ENCODE data around the gene DENND1A.

The DENND1A gene

GRCh38 chr9:123550797-123551196 is 379.1 kb downstream of the DENND1A start:
- in situ Hi-C loops (cut with MboI; ENCODE audit: low sequenced_read_pairs): no loop called here

DNA sequence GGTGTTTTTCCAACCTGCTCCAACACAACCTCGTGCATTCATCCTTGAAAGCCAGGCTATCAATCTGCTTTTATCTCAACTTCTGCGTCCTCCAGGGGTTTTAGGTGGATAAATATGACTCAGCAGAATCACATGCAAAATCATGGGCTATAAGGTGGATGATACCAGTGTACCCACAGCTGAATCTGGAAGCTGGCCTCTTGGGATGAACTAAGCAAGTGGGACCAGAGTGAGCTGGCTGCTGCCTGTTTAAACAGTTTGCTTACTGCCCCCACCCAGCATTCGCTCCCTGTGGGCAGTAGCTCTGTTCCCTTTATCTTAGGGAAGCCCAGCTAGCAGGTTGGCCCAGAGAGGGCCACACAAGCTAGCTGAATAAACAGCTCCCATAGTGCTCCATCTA is 379.9 kb downstream of the DENND1A start:
- in situ Hi-C loops (cut with MboI; ENCODE audit: low sequenced_read_pairs): no loop called here

DNA sequence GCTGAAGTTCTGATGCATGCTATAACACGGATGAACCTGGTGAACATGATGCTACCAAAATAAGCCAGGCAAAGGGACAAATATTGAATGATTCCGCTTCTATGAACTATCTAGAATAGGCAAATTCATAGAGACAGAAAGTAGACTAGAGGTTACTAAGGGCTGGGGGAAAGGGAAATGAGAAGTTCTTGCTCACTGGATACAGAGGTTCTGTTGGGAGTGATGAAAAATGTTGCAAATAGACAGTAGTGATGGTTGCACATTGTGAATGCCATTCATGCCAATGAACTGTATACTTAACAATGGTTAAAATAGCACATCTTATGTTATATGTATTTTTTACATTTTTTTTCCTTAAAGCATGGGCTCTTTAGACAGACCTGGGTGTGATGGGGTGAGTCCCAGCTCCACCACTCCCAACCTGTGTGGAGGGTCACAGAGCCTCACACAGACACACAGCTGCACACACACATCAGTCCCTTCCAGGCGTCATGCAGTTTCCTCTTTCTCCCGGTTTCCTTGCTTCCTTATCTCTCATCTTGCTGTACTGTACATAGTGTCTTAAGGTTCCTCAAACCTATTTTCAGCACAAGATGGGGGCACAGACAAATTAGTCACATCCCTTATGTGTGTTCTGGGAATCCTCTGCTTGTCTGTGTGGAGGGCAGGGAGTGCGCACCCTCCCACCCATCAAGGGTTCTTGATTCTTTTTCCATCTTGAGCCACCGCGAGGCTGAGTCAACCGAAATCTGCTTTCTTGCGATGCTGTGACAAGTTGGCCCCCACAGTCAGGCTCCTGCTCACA is 381.0 kb downstream of the DENND1A start:
- in situ Hi-C loops (cut with MboI; ENCODE audit: low sequenced_read_pairs): no loop called here

DNA sequence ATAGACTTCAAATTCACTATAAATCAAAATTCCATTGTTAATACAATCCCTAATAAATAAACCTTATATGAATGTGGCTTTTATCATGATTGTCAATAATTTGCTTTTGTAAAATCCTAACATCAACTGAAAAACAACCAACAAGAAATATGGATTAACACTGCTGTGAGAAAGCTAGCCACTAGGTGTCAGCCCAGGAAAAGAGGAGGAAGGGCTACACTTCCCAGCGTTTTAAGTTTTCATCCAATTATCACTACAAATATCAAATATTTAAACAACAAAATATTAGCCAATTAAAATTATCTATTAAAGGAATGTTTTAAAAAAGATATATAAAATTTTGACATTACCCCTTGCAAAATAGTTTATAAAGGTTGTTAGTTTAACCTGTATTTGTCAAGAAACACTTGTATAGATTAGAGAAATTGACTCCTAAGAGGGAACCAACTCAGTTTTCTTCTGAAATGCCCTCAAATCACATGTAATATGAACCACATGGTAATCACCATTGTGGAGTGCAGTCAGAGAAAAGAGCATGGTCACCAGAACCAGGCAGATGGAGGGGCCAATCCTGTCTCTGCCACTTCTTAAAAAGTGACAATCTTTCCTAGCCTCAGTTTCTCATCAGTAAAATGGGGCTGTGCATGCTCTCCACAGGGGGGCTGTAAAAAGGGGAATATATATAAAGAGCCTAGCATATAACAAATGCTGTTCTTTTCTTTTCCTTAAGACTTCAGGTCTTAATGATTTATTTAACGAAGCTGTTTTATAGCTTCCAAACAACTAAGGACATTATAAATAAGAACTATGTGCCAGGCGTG is 385.7 kb downstream of the DENND1A start:
- in situ Hi-C loops (cut with MboI; ENCODE audit: low sequenced_read_pairs): no loop called here

- in situ Hi-C loops (cut with MboI; ENCODE audit: low sequenced_read_pairs): no loop called here
Observed at GRCh38 chr9:123543492-123543891, 386.4 kb downstream of the DENND1A start.

DNA sequence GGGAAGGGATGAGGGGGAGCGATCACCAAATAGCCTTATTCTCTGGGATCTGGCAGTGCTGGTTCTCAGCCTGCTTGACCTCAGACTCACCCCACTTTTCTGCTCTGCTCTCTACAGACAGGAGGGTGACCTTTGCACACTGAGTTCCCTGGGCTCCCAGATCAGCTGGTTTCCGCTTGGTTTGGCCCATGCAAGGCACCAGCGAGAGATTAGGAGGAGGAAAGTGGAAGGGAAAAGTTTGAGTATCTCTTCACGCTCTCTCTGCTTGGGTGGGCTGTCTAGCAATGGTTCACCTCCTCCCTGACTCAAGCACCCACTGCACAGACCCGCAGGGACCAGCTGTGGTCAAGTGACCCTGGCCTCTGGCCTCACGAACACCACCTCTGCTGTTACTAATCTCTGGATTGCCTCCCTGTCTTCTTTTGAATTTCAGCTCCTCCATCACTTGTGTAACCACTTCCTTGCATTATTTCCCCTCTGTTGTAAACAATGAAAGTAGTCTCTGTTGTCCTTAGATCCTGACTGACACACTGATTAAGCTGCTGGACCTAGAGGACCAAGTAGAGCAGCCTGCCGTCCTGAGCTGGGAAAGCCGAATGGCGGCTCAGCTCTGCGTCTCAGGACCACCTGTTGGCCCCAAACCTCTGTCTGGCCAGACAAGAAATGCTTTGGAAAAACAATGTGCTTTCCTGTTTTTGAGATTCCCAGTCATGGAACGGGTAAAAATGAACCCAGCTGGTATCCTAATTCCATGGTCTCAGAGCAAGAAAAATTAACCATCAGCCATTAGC is 387.3 kb downstream of the DENND1A start:
- in situ Hi-C loops (cut with MboI; ENCODE audit: low sequenced_read_pairs): no loop called here

DNA sequence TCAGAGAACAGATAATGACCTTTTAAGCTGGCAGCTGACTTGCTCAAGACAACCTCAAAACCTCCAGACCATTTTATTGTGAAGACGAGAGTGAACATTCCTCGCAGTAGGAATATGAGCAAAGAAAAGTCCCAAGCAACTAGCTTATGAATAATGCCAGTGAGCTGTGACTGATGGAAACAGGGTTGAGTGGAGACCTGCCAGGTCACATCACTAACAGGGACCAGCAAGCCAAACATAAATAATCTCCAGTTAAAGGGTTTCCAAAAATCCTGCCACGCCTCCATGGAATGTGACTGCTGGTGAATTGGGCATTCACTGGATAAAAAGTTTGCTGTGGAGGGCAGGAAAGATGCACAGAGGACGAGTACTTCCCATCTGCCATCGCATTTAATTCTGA is 388.5 kb downstream of the DENND1A start:
- in situ Hi-C loops (cut with MboI; ENCODE audit: low sequenced_read_pairs): no loop called here

DNA sequence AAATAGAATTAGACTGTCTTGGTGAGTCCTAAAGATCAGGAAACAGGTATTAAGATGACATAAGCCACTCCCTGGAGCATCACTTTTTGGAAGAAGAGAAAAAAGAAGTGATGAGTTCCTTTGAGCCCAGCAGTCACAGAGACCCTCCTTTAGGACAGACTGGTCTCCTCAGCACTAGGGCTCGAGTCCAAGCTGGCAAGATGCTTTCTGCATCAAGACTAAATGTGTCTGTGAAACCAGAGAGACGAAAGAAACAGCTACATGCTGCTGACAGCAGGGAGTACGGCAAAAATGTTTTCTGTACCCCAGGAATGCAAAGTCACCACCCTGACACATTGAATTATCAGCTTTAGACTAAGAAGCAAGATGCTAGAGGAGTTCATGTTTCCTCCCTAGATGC is 389.5 kb downstream of the DENND1A start:
- in situ Hi-C loops (cut with MboI; ENCODE audit: low sequenced_read_pairs): no loop called here

DNA sequence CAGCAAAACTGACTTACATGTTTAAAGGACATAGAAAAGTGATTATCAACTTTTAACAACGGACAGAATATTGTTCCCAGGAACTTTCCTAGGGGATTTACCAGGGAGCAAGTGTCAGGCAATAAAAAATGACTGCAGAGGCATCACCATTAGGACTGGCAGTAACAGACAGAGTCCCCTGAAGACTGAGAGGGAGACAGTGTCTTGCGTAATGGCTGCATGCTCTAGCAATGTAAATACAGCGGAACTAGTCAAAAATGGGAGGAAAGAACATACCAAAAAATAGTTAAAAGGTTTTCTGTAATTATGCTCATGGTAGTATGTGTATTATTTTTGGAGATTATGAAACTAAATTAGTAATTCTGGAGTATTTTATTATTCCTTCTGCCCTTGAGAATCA is 392.1 kb downstream of the DENND1A start:
- in situ Hi-C loops (cut with MboI; ENCODE audit: low sequenced_read_pairs): no loop called here

DNA sequence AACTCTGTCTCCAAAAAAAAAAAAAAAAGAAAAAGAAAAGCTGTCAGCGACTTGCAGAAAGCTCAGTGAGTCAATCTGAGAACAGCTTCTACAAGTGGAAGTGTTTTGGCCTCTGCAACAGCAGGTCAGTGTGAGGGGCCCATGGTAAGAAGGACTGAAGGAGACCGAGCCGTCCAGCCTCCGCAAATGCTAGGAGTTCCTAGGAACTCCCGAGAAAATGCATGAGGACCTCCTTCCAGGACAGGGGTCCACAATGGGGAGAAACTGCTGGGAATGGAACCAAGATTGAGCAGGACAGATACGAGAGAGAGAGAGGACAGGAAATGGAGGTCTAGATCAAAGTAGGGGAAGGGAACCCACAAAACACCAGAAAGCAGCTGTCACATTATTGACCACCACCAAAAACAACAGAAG is 393.5 kb downstream of the DENND1A start:
- in situ Hi-C loops (cut with MboI; ENCODE audit: low sequenced_read_pairs): no loop called here

GRCh38 chr9:123534336-123534735 is 395.6 kb downstream of the DENND1A start:
- in situ Hi-C loops (cut with MboI; ENCODE audit: low sequenced_read_pairs): no loop called here

DNA sequence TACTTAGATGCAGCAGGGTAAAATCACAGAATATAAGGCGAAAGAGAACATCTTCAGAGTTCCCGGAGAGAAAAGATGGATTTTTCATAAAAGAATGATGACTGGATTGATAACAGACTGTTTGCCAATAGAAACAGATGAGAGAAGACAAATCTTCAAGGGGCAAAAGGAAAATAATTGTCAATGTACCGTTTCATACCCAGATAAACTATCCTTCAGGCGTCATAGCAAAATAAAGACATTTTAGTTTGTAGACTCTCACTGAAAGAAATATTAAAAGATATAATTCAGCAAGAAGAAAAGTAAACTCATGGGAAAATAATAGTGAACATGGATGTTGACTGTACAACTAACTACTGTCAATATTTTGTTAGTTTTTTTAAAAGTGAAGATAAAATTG is 399.7 kb downstream of the DENND1A start:
- in situ Hi-C loops (cut with MboI; ENCODE audit: low sequenced_read_pairs): no loop called here

DNA sequence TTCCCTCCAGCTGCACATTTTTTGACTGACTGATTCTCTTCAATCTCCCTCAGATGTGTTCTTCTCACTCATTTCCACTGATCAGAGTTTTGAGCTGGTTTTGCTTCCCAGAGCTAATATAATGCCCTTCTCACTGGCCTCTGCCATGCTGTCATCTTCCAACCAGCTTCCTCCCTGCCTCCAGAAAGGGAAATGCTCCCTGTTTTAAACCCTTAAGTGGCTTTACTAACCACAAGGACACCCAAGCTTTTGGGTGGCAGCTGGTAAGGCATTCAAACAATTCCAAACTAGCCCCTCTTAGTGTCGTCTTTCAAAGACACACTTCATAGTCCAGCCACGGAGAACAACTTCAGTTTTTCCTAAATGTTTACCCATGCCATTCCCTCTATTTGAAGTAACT is 401.4 kb downstream of the DENND1A start:
- in situ Hi-C loops (cut with MboI; ENCODE audit: low sequenced_read_pairs): no loop called here

DNA sequence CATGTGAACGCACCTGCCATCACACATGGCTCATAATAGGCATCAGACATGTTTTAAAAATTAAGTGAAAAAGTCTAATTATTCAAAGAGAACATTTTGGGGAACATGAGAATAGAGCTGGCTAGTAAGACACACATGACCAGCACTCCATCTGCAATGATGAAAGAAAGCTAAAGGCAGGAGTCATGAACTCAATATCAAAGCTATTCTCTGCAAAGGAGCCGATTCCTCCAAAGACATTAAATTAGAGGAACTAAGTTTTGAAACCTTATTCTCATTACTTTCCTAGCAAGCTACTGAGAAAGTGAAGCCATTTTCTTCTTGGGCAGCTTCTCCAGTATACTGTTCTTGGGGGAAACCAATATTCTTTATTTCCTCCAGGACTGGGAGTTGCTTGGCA is 401.9 kb downstream of the DENND1A start:
- in situ Hi-C loops (cut with MboI; ENCODE audit: low sequenced_read_pairs): no loop called here

- in situ Hi-C loops (cut with MboI; ENCODE audit: low sequenced_read_pairs): no loop called here
Observed at GRCh38 chr9:123525957-123526356, 404.0 kb downstream of the DENND1A start.

GRCh38 chr9:123525424-123525823 is 404.5 kb downstream of the DENND1A start:
- in situ Hi-C loops (cut with MboI; ENCODE audit: low sequenced_read_pairs): no loop called here

DNA sequence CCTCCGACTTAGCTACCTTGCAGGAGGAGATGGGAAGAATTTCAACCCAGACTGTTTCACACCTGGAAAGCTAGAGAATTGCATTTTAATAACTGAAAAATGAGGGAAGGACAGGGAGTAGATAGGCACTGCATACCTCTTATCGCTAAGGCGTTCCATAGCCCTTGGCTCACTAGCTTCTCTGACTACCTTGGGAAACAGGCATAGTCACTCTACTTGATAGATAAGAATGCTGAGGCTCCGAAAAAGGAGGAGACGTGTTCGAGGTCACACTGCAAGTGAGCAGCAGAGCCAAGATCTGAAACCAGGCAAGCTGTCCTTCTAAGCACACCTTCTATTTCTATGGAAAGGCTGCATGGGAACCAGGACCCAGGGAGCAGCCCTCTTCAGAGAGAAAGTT is 405.1 kb downstream of the DENND1A start:
- in situ Hi-C loops (cut with MboI; ENCODE audit: low sequenced_read_pairs): no loop called here

DNA sequence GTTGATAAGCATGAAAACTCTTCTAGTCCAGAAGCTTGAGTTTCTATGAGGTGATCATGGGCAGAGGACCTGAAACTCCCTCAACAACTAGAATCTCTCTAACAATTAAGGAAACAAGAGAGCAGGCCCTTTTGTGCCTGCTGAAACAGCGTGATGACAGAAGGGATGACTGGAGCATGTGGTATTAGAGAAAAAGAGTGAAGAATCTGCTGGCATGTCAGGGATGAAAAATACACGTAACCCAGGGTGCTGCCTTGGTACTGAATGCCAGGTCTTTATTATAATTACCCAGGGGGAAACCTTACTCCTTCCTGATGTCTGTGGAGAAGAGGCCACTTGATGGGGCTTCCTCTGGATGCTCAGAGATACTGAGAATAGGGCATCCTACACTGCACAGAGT is 406.1 kb downstream of the DENND1A start:
- in situ Hi-C loops (cut with MboI; ENCODE audit: low sequenced_read_pairs): no loop called here

- in situ Hi-C loops (cut with MboI; ENCODE audit: low sequenced_read_pairs): no loop called here
Observed at GRCh38 chr9:123523001-123523400, 406.9 kb downstream of the DENND1A start.

DNA sequence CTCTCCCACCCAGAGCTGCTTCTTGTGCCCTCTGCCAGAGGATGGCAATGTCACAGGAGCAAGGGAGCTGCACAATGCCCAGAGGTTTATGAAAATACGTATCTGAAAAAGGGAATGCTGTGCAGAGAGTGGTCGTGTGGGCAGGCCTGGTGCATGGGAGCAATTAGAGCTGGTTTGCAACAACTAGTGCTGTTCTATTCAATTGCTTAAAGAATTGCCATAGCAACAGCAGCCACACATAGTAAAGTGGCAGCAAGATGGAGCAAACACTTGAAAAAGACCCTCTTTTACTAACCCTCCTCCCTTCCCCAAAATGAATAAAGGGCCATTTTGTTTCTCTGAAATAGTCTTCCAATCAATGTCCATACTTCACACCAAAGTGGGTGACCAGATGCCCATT is 407.7 kb downstream of the DENND1A start:
- in situ Hi-C loops (cut with MboI; ENCODE audit: low sequenced_read_pairs): no loop called here

DNA sequence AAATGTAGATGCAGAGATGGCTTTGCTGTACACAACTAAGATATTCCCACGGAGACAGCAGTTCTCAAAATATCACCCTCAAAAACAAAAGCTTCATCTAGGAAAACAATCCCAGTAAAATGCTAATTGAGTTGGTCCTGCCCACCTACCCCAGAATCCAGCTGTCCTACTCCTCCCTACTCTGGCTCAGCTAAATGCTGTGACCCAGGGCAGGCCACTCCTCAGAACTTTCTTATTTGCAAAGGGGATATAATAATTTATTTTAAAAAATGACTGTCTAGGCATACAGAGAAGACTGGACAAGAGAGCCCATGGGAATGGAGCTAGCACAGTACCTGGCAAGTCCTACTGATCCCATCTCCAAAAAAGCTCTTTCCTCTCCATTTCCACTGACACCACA is 411.6 kb downstream of the DENND1A start:
- in situ Hi-C loops (cut with MboI; ENCODE audit: low sequenced_read_pairs): no loop called here
